ENCODE results near the gene SLC40A1. TPM values are rescaled to one million over a fixed set of nuclear protein-coding genes. Genes with fewer than 3 reads are reported as not detected.

SLC40A1 gene
- total and polyA plus RNA-seq, 8 donors, result 21.3 to 147 (median 73.8) TPM

DNA sequence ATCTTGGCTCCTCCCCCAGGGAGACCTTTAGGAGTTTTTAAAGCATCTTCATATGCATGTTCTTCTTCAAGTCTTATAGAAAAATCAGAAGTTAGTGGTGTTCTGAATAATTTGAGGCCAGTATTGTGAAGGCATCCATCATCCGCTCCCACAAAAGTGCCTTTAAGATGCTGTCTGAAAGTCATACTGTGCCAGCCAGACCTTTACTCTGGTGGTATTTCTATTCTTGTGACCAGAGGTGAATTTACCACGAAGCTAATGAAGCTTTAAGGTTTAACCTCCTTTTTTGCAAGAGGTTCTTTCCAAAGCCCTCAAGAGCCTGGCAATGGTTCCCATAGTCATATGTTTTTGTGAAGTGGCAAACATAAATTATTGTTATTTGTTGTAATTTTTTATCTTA is 54.3 kb downstream of the SLC40A1 start:
- DNase-seq, result no peak
- H3K27ac ChIP-seq, result no peak overlapping the region
- H3K27me3 ChIP-seq, result no peaks in the 10 kb centered on the region
- H3K4me1 ChIP-seq, result peaks cover 15 to 45% (median 30%) of the 10 kb centered on the region in 4 donors
- intact Hi-C loops (cut with DNase I; ENCODE audit: low total_unique reads), result no loop called here
- no peak for TF ChIP-seq EP300 (IDR thresholded peaks at IDR 0.05)
- no peak for TF ChIP-seq POLR2AphosphoS5 (IDR thresholded peaks at IDR 0.05)
- TF ChIP-seq, protein P1, sequence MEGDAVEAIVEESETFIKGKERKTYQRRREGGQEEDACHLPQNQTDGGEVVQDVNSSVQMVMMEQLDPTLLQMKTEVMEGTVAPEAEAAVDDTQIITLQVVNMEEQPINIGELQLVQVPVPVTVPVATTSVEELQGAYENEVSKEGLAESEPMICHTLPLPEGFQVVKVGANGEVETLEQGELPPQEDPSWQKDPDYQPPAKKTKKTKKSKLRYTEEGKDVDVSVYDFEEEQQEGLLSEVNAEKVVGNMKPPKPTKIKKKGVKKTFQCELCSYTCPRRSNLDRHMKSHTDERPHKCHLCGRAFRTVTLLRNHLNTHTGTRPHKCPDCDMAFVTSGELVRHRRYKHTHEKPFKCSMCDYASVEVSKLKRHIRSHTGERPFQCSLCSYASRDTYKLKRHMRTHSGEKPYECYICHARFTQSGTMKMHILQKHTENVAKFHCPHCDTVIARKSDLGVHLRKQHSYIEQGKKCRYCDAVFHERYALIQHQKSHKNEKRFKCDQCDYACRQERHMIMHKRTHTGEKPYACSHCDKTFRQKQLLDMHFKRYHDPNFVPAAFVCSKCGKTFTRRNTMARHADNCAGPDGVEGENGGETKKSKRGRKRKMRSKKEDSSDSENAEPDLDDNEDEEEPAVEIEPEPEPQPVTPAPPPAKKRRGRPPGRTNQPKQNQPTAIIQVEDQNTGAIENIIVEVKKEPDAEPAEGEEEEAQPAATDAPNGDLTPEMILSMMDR (IDR thresholded peaks at IDR 0.05), result no peak
- no peak for TF ChIP-seq POLR2A (IDR thresholded peaks at IDR 0.05)
- H3K9me3 ChIP-seq, result no peaks in the 10 kb centered on the region
- WGBS, 5 donors, result 85 to 91% (median 90%) methylated on average over 2 of the region's 2 CpGs
- H3K4me3 ChIP-seq, result no peak overlapping the region
- no peaks in the 10 kb centered on the region for H3K36me3 ChIP-seq

DNA sequence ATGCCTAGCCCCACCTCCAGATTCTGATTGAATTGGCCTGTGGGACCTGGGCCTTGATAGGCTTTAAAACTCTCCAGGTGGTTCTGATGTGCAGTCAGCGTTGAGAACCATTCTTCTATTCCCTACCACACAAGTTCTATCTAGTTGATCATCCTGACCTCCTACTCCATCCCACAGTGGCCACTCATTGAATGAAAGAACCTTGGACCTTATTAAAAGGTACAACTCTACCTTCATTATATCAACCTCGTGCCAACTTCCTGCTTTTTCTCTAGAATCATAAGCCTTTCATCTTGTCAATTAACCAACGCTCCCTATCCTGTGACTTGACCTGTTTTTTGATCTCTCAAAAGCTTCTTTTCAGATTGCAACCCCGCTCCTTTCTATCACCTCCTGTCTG is 55.8 kb downstream of the SLC40A1 start:
- Histone ChIP-seq H3K27ac (no peak overlapping the region), H3K4me1 (peaks cover 15 to 55% (median 32%) of the 10 kb centered on the region in 4 donors), H3K36me3 (no peaks in the 10 kb centered on the region), H3K9me3 (no peaks in the 10 kb centered on the region), H3K4me3 (no peak overlapping the region), H3K27me3 (peaks cover 0 to 2% (median 0%) of the 10 kb centered on the region in 3 donors)
- TF ChIP-seq POLR2A (IDR thresholded peaks at IDR 0.05) (no peak), EP300 (IDR thresholded peaks at IDR 0.05) (no peak), POLR2AphosphoS5 (IDR thresholded peaks at IDR 0.05) (no peak)
- TF ChIP-seq, protein P1 (IDR thresholded peaks at IDR 0.05), result no peak
- DNase-seq, result no peak
- intact Hi-C loops (cut with DNase I; ENCODE audit: low total_unique reads), result no loop called here
- WGBS, 5 donors, result 68 to 88% (median 84%) methylated on average over 4 of the region's 4 CpGs

DNA sequence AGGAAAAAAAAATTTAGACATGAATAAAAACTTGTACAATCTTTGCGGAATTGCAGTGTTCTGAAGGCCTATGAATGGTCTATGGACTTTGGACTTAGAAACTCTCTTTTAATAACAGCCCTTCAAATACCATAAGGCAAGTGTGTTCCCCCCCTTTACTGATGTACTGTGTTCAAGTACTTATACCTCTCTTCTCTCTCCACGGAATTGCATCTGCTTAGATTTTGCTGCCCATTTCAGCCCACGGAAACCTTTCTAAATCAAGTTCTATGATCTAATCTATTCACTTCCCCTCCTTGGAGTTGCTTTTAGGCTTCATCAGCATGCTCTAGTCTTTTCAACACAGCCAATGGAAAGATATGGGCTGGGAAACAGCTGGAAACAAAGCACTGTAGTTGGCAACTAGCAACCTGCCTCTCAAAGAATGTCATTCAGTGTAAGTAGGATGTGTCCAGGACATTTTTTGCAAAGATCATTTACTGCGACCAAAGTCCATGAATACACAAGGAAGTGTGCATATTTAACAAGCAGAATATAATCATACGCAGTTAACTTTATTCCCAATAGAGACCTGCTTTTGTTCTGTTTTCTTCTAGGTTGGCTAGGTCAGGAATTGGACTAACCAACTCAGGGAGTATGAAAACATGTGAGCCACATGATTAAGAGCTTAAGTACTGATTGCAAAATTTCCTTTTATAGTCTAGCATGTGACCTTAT is 58.0 kb downstream of the SLC40A1 start:
- TF ChIP-seq, protein P1 (IDR thresholded peaks at IDR 0.05), result no peak
- TF ChIP-seq POLR2A (IDR thresholded peaks at IDR 0.05) (no peak), EP300 (IDR thresholded peaks at IDR 0.05) (no peak), POLR2AphosphoS5 (IDR thresholded peaks at IDR 0.05) (peak in 2 of 3 donors; percentile 44 to 58)
- H3K4me1 ChIP-seq, result peaks cover 15 to 46% (median 27%) of the 10 kb centered on the region in 4 donors
- peak in 1 of 2 donors; percentile 82 for DNase-seq
- no peaks in the 10 kb centered on the region for H3K9me3 ChIP-seq
- peak overlapping the region; percentile 13 to 82 (median 75) for H3K27ac ChIP-seq
- 26 to 44% (median 37%) methylated on average over 5 of the region's 5 CpGs for WGBS, 5 donors
- no peaks in the 10 kb centered on the region for H3K36me3 ChIP-seq
- intact Hi-C loops (cut with DNase I; ENCODE audit: low total_unique reads), result no loop called here
- H3K4me3 ChIP-seq, result no peak overlapping the region
- H3K27me3 ChIP-seq, result peaks cover 0 to 2% (median 0%) of the 10 kb centered on the region in 3 donors

DNA sequence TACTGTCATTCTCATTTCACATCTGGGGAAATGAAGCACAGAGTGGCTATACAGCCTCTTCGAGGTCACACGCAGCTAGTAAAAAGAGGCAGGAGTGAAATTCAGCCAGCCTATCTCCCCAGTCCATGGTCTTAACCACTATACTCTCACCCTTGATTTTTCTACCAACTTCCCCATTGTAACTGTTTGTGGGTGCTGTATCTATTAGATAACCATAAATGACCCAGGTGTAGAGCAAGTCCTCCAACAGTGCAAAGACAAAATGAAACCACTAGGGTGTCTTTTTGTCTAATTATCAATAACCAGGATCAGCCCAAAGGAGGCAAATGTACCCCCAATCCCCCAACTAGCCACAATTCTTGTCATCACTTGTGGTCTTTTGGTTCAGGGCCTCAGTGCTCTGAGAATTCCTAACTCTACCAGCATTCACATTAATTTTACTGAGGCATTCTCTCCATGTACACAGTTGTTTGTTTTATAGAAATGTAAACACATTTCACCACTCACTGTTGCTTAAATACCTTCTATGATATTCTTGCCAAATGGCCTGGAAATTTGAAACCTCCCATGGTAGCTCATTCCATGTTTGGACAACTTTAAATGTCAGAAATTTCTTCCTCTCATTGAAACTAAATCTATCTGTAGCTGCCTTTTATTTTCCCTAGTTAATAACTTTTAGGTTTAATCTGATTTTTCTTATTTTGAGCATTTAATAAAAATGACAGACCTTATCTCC is 58.7 kb downstream of the SLC40A1 start:
- TF ChIP-seq EP300 (IDR thresholded peaks at IDR 0.05), result no peak
- no peak for DNase-seq
- Histone ChIP-seq H3K27ac (peak overlapping the region; percentile 13 to 82 (median 69)), H3K9me3 (peaks cover 0 to 4% (median 0%) of the 10 kb centered on the region in 4 donors), H3K36me3 (no peaks in the 10 kb centered on the region), H3K4me3 (no peak overlapping the region), H3K27me3 (peaks cover 0 to 2% (median 0%) of the 10 kb centered on the region in 3 donors), H3K4me1 (peaks cover 15 to 39% (median 23%) of the 10 kb centered on the region in 4 donors)
- intact Hi-C loops (cut with DNase I; ENCODE audit: low total_unique reads), result no loop called here
- 70 to 86% (median 84%) methylated on average over 2 of the region's 2 CpGs for WGBS, 5 donors
